Measurements from ENCODE around the gene NFE2. TPM values are rescaled to one million over a fixed set of nuclear protein-coding genes. Genes with fewer than 3 reads are reported as not detected.
"Not testable (repeated sequence)": the region's sequence is repeated elsewhere in the genome, so short reads cannot be mapped to it uniquely, and the experiment has no call there.

The NFE2 gene
- total RNA-seq, 4 donors from 2014 or later = 2.5 to 18.6 (median 8.1) TPM

DNA sequence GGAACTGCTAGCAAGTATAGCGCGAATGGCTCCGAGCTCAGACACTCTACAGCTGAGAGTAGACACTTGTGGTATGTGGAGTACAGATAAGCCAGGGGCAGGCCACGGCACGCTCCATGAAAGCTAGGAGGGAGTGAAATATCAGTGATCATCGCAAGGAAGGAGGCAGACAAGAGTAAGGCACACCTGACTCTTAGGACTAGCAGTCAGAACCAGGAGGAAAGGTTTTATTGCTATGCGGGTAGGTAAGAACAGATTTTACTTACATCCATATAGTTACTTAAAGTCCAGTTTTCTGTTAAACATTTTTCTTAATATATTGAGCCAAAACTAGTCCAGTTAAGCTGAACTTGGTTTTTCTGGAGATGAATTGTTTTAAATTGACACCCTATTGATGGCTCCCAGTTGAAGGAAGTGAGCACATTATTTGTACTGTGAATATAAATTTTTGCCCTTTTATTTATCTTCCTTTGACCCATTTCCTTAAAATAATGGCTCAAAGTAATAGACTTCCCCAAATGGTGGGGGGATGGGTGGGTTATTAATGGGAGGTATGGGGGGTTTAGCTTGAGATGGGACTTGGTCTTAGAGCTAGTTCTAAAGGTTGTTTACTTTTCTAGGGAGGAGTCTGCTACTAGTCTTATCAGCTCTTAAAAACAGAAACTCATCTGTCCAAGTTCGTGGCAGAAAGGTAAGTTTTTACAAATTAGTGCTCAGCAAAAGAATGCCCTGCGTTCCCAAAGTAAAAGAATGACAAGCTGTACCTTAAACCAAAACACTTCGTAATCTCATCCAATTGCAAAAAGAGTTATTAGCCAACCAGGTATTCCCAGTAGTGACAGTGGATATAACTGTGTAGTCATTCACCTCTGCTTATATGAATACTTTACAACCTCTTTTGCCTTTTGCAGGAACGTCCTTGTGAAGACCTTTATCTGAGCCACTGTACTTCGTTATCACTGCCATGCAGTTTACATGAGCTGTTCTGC lies 14.5 kb downstream of the NFE2 start:
- no peak for TF ChIP-seq POLR2A (IDR thresholded peaks at IDR 0.05)
- TF ChIP-seq, protein P1, sequence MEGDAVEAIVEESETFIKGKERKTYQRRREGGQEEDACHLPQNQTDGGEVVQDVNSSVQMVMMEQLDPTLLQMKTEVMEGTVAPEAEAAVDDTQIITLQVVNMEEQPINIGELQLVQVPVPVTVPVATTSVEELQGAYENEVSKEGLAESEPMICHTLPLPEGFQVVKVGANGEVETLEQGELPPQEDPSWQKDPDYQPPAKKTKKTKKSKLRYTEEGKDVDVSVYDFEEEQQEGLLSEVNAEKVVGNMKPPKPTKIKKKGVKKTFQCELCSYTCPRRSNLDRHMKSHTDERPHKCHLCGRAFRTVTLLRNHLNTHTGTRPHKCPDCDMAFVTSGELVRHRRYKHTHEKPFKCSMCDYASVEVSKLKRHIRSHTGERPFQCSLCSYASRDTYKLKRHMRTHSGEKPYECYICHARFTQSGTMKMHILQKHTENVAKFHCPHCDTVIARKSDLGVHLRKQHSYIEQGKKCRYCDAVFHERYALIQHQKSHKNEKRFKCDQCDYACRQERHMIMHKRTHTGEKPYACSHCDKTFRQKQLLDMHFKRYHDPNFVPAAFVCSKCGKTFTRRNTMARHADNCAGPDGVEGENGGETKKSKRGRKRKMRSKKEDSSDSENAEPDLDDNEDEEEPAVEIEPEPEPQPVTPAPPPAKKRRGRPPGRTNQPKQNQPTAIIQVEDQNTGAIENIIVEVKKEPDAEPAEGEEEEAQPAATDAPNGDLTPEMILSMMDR (IDR thresholded peaks at IDR 0.05) = no peak
- no peak overlapping the region for H3K4me3 ChIP-seq (ENCODE audit: low read depth, poor library complexity, severe bottlenecking)
- intact Hi-C loops (cut with DNase I; ENCODE audit: low total_unique reads) = no loop called here
- 55 to 61% methylated on average over 12 of the region's 12 CpGs for WGBS, 2 donors
- no peak for DNase-seq (ENCODE audit: low spot score in 2 of 2)

DNA sequence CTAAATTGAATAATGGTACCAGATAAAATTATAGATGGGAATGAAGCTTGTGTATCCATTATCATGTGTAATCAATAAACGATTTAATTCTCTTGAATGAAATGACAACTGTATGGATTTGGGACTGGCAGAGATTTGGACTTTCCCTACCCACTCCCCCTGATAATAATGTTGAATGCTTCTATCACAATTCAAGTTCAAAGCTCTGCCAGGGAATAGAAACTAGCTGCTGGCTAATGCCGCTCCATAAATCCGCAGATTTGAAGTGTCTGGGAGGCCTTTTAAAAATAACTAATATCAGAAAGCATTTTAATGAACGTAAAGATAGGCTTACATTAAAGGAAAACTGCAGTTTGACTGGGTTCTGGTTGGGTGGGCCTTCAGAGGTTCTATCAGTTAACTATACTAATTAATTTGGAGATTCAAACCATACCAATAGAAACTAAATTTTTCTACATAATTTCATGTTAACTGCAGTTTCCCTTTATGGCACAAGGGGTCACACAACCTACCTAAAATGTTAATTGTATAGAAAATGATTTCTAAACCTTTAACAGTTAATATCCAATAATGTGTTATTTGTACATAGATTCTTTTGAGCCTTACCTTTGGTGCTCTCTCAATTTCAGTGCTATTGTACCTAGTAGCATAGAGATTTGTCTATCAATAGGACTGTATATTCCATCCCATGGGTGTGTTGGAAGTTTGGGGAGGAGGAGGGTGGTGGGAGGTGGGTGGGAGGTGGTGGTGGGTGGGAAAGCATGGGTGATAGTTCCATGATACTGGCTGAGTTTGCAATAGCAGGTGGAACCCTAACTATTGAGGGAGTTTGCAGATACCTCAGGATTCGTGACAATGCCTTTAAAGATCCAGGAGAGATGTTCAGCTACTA lies 15.4 kb downstream of the NFE2 start:
- intact Hi-C loops (cut with DNase I; ENCODE audit: low total_unique reads) = no loop called here
- TF ChIP-seq POLR2A (IDR thresholded peaks at IDR 0.05) = no peak
- TF ChIP-seq, protein P1 (IDR thresholded peaks at IDR 0.05) = no peak
- no peak overlapping the region for H3K4me3 ChIP-seq (ENCODE audit: low read depth, poor library complexity, severe bottlenecking)
- 44 to 45% methylated on average over 5 of the region's 5 CpGs for WGBS, 2 donors
- DNase-seq (ENCODE audit: low spot score in 2 of 2) = no peak

- H3K4me3 ChIP-seq (ENCODE audit: low read depth, poor library complexity, severe bottlenecking); DNase-seq (ENCODE audit: low spot score in 2 of 2); intact Hi-C loops (cut with DNase I; ENCODE audit: low total_unique reads): not testable (repeated sequence)
- 24 to 53% methylated on average over 2 of the region's 2 CpGs for WGBS, 2 donors
Observed at GRCh38 chr12:54284070-54284780, 16.6 kb downstream of the NFE2 start.

DNA sequence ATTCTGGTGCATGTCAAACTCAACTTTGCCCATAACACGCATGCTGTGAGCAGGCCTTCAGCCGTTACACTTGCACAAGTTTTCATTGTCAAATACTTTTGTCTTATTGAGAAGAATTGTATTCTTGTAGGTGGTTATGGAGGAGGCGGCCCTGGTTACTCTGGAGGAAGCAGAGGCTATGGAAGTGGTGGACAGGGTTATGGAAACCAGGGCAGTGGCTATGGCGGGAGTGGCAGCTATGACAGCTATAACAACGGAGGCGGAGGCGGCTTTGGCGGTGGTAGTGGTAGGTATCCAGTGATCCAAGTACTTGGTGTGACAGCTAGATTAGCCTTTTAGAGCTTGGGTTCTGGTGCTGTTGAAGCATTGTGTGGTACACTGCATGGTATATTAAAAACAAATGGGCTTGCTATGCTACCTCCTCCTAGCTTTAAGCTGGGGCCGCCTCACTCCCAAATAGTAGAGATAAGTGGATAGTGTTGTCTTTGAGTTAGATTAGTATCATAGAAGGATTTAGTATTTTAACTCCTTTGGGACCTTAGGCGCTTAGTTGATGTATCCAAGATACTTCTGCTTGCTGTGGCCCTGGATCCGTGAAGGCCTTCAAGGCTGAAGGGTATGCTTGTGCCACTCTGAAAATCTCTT lies 17.7 kb downstream of the NFE2 start:
- intact Hi-C loops (cut with DNase I; ENCODE audit: low total_unique reads) = no loop called here
- no peak overlapping the region for H3K4me3 ChIP-seq (ENCODE audit: low read depth, poor library complexity, severe bottlenecking)
- DNase-seq (ENCODE audit: low spot score in 2 of 2) = no peak
- TF ChIP-seq POLR2A (IDR thresholded peaks at IDR 0.05) = no peak
- TF ChIP-seq, protein P1 (IDR thresholded peaks at IDR 0.05) = no peak
- WGBS, 2 donors = 28% methylated on average over 11 of the region's 11 CpGs

GRCh38 chr12:54281694-54282093 lies 19.1 kb downstream of the NFE2 start:
- 11 to 12% methylated on average over 4 of the region's 4 CpGs for WGBS, 2 donors
- intact Hi-C loops (cut with DNase I; ENCODE audit: low total_unique reads) = not testable (repeated sequence)

DNA sequence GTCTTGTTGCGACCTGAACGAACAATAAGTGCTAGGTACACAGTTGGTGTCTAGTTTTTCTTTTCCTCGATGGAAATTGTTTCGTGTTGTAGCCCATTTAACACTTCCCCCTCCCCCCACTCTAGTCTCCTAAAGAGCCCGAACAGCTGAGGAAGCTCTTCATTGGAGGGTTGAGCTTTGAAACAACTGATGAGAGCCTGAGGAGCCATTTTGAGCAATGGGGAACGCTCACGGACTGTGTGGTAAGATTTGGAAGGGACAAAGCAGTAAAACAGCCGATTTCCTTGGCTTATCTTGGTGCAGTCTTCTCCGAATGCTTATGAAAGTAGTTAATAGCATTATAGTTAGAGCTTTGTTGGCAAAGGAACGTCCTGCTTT lies 19.6 kb downstream of the NFE2 start:
- peak overlapping the region; percentile 78 for H3K4me3 ChIP-seq (ENCODE audit: low read depth, poor library complexity, severe bottlenecking)
- DNase-seq (ENCODE audit: low spot score in 2 of 2); intact Hi-C loops (cut with DNase I; ENCODE audit: low total_unique reads): not testable (repeated sequence)
- 1% methylated on average over 10 of the region's 10 CpGs for WGBS, 2 donors

More at GRCh38 chr12:54281694-54282093, 19.1 kb downstream of the NFE2 start:
- peak overlapping the region; percentile 78 for H3K4me3 ChIP-seq (ENCODE audit: low read depth, poor library complexity, severe bottlenecking)
- not testable (repeated sequence) for DNase-seq (ENCODE audit: low spot score in 2 of 2)

Data from lower leg skin (tissue), 4 donors.